GM23248 (cell line): ENCODE data around the gene OR10P1.

Experiments used
- EZH2 ChIP-seq: fragments of 200-600 bp; sonication (generic); IDR thresholded peaks from 2 replicates; pipeline ENCODE4 v1.6.1; 2018; ENCODE audit warnings: antibody characterized with exemption, mild to moderate bottlenecking; ENCODE audit not compliant: insufficient read depth, poor library complexity, severe bottlenecking
- EZH2phosphoT487 ChIP-seq: fragments of 200-600 bp; sonication (generic); IDR thresholded peaks from 2 replicates; pipeline ENCODE4 v1.6.1; 2018; ENCODE audit warnings: antibody characterized with exemption, moderate library complexity, mild to moderate bottlenecking, low read depth; ENCODE audit not compliant: insufficient read depth

- TF ChIP-seq EZH2 (no peak), EZH2phosphoT487 (no peak)
Measured at GRCh38 chr12:55686366-55687010, 49.8 kb downstream of the OR10P1 start.
